HFFc6 (cell line): ENCODE results near the gene HOXD9. TPM values are rescaled to one million over a fixed set of nuclear protein-coding genes. Genes with fewer than 3 reads are reported as not detected.

ENCODE experiments used
- DNase-seq: peaks from one replicate; pipeline ENCODE4 v3.0.0-alpha.2; 2018
- H3K27ac Mint-ChIP-seq: 2 replicates; pipeline ENCODE4 v1.8.0; 2020; ENCODE audit warnings: mild to moderate bottlenecking, mixed read lengths
- H3K27me3 Mint-ChIP-seq: 2 replicates; pipeline ENCODE4 v1.8.0; 2021; ENCODE audit warnings: mild to moderate bottlenecking, moderate library complexity, mixed read lengths; ENCODE audit not compliant: insufficient read depth
- H3K36me3 Mint-ChIP-seq: 2 replicates; pipeline ENCODE4 v1.8.0; 2021; ENCODE audit warnings: low read depth, mixed read lengths
- H3K4me1 Mint-ChIP-seq: 2 replicates; pipeline ENCODE4 v1.8.0; 2020; ENCODE audit warnings: low read depth, mixed read lengths
- H3K4me3 Mint-ChIP-seq: 2 replicates; pipeline ENCODE4 v1.8.0; 2020; ENCODE audit warnings: mild to moderate bottlenecking, moderate library complexity, mixed read lengths
- H3K9me3 Mint-ChIP-seq: 2 replicates; pipeline ENCODE4 v1.8.0; 2020; ENCODE audit warnings: mild to moderate bottlenecking, mixed read lengths
- CTCF ChIP-seq: fragments of 200-600 bp; sonication (generic); IDR thresholded peaks from 2 replicates; pipeline ENCODE4 v1.5.0; 2021; ENCODE audit warnings: antibody characterized with exemption, mild to moderate bottlenecking
- total RNA-seq, 6 experiments: library from RNA; stranded (reverse); fragmentation: NEBNext Ultra II Directional; extraction: Animal tissue kit (Norgen Biotek cat#: 25700); gene quantifications; 2 replicates in 1 of 6; 3 replicates in 5 of 6; pipeline ENCODE4 v1.2.3, GENCODE V29; 2021

The HOXD9 gene
- total RNA-seq, 6 experiments from 2014 or later = 2.1 to 2.7 (median 2.4) TPM

GRCh38 chr2:176171351-176172006, 49.0 kb downstream of the HOXD9 start:
- Mint-ChIP-seq H3K27me3 (peaks cover 54% of the 10 kb centered on the region), H3K9me3 (no peaks in the 10 kb centered on the region), H3K4me3 (no peak overlapping the region), H3K4me1 (no peaks in the 10 kb centered on the region), H3K36me3 (peaks cover 5% of the 10 kb centered on the region; the same call in 1 of the 2 replicates), H3K27ac (no peak overlapping the region)
- DNase-seq = no peak
- TF ChIP-seq CTCF = no peak

- H3K27ac Mint-ChIP-seq = no peak overlapping the region
- H3K4me3 Mint-ChIP-seq = no peak overlapping the region
- TF ChIP-seq CTCF = no peak
- no peaks in the 10 kb centered on the region for H3K4me1 Mint-ChIP-seq
- H3K27me3 Mint-ChIP-seq = peaks cover 52% of the 10 kb centered on the region
- DNase-seq = no peak
- H3K36me3 Mint-ChIP-seq = peaks cover 5% of the 10 kb centered on the region; the same call in 1 of the 2 replicates
- 0 out of 2 replicates have a peak, but pooled peaks cover 1% of the 10 kb centered on the region for H3K9me3 Mint-ChIP-seq
Measured at GRCh38 chr2:176172007-176172894, 49.7 kb downstream of the HOXD9 start.

GRCh38 chr2:176172895-176173566, 50.5 kb downstream of the HOXD9 start:
- Mint-ChIP-seq H3K36me3 (peaks cover 5% of the 10 kb centered on the region; the same call in 1 of the 2 replicates), H3K9me3 (0 out of 2 replicates have a peak, but pooled peaks cover 3% of the 10 kb centered on the region), H3K27ac (no peak overlapping the region), H3K4me1 (no peaks in the 10 kb centered on the region), H3K4me3 (no peak overlapping the region), H3K27me3 (peaks cover 57% of the 10 kb centered on the region)
- DNase-seq = no peak
- no peak for TF ChIP-seq CTCF

GRCh38 chr2:176173567-176174381, 51.3 kb downstream of the HOXD9 start:
- no peak for DNase-seq
- H3K27me3 Mint-ChIP-seq = peaks cover 62% of the 10 kb centered on the region

More at GRCh38 chr2:176173567-176174381, 51.3 kb downstream of the HOXD9 start:
- no peaks in the 10 kb centered on the region for H3K4me1 Mint-ChIP-seq
- TF ChIP-seq CTCF = no peak
- H3K9me3 Mint-ChIP-seq = 0 out of 2 replicates have a peak, but pooled peaks cover 3% of the 10 kb centered on the region
- no peak overlapping the region for H3K4me3 Mint-ChIP-seq
- no peak overlapping the region for H3K27ac Mint-ChIP-seq
- H3K36me3 Mint-ChIP-seq = peaks cover 5% of the 10 kb centered on the region; the same call in 1 of the 2 replicates
